HG03103 (cell line): ENCODE results near the gene NFKB2.

Experiments used
- ATAC-seq: cut with Tn5 transposase; IDR thresholded peaks from one replicate; pipeline ENCODE4 v1.9.1; 2021; ENCODE audit warnings: low read depth; ENCODE audit not compliant: unreplicated experiment

Gene NFKB2

GRCh38 chr10:102394079-102394800, 1.3 kb upstream of the NFKB2 start:
- ATAC-seq: peak; percentile 66

GRCh38 chr10:102394801-102395399, 605 bp upstream of the NFKB2 start:
- ATAC-seq: no peak

GRCh38 chr10:102396317-102396650, 779 bp downstream of the NFKB2 start:
- ATAC-seq: no peak

DNA sequence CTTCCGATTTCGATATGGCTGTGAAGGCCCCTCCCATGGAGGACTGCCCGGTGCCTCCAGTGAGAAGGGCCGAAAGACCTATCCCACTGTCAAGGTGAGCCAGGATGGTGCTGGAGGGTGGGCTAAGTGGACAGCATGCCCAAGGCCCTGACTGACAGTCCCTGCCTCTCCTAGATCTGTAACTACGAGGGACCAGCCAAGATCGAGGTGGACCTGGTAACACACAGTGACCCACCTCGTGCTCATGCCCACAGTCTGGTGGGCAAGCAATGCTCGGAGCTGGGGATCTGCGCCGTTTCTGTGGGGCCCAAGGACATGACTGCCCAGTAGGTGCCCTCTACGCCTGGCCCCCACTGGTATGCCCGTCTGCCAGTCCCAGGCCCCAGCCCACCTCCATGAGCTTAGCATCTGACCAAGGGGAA, 1.2 kb downstream of the NFKB2 start:
- no peak for ATAC-seq

- ATAC-seq: no peak
These were observed 2.0 kb downstream of the NFKB2 start for GRCh38 chr10:102397222-102398171.

GRCh38 chr10:102398172-102399020, 2.9 kb downstream of the NFKB2 start:
- no peak for ATAC-seq

- peak; percentile 49 for ATAC-seq
These were observed 3.9 kb downstream of the NFKB2 start for GRCh38 chr10:102399217-102400021.

DNA sequence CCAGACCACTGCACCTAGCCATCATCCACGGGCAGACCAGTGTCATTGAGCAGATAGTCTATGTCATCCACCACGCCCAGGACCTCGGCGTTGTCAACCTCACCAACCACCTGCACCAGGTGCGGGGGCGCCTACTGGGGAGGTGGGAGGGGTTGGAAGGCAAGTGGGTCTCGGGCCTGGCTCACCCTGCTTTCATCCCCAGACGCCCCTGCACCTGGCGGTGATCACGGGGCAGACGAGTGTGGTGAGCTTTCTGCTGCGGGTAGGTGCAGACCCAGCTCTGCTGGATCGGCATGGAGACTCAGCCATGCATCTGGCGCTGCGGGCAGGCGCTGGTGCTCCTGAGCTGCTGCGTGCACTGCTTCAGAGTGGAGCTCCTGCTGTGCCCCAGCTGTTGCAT, 4.6 kb downstream of the NFKB2 start:
- ATAC-seq: no peak

GRCh38 chr10:102400598-102401341, 5.3 kb downstream of the NFKB2 start:
- no peak for ATAC-seq

GRCh38 chr10:102401342-102401654, 5.8 kb downstream of the NFKB2 start:
- ATAC-seq: no peak

- ATAC-seq: no peak
These were observed 6.4 kb downstream of the NFKB2 start for GRCh38 chr10:102401735-102402511.

DNA sequence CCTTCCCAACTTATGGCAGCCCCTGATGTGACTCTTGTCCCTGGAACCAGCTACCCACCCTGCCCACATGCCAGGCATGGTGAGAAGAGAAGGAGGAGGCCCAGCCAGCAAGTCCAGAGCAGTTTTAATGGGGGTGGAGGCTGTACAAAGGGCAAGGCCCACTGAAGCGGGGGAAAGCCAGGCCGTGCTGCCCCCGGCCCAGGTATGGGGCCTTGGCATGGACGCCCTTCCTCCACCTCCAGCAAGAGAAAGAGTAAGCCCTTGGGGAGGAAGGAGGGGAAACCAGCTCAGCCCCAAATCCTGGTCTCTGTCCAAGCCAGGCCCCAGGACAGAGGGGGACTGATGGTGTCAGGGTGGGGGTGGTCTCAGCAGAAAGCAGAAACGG, 7.0 kb downstream of the NFKB2 start:
- no peak for ATAC-seq

DNA sequence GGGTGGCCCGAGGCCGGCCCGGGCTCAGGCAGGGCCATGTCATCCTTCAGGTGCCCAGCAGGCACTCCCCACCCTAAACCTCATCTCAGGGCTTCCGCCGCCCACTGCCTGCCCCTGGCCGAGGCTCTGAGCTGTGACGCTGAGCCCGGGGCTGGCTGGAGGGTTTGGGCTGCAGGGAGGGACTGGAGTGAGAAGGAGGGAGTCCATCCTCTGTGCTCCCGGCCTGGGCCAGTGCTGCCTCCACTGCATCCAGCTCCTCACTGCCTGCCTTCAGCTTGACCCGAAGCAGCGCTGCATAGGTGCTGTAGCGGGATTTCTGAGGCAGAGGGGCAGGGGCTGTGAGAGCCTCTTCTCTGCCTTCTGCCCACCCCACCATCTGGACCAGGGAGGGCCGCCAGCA, 7.6 kb downstream of the NFKB2 start:
- ATAC-seq: no peak

DNA sequence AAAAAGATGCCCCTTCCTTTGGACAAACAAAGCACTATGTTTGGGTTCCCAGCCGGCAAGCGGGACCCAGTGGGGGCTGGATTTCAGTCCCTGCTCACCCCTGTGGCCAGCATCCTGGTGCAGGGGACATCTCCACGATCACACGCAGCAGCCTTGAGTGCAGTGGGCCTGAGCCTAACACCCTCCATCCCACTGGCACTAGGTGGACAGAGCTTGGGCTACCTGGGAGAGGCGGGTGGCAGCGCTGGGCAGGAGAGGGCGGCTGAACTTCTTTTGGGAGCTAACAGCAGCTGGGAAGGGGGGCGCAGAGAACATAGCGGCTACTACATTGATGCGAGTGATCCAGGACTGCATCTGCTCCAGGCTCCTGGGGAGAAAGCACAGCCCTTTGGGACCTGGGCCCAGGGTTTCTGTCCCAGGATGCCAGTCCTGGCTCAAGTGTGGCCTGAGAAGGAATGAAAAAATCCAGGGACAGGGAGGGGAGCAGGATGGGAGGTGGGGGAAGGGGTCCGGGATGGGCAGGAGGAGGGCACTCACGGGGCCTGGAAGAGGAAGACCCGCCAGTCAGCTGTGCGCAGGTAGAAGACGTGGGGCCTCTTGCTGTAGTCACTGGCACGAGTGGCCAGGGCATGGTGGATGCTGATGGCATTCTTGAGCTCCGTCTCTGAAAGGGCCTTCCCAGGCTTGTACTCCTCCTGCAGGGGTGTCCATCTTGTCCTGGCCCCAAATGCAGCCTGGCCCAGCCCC, 9.0 kb downstream of the NFKB2 start:
- no peak for ATAC-seq

DNA sequence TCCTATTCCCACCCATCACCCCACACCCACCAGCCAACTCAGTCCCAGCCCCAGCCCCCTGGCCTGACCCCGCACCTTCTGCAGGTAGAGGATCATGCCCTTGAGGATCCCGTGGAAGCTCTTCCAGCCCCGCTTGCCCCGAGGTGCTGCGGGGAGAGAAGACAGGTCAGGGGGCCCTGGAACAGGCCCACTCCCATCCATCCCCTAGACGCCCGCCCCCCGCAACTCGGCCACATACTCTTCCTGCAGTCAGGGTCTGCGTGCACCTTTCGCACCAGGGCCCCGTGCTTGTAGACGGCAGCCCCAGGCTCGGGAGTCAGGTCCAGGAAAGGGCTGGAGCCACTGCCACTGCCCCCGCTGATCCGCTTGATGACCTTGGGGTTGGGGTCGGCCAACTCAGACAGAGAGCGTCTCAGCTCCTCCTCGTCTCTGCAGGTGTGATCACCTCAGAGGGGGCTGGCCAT, 9.6 kb downstream of the NFKB2 start:
- ATAC-seq: no peak

DNA sequence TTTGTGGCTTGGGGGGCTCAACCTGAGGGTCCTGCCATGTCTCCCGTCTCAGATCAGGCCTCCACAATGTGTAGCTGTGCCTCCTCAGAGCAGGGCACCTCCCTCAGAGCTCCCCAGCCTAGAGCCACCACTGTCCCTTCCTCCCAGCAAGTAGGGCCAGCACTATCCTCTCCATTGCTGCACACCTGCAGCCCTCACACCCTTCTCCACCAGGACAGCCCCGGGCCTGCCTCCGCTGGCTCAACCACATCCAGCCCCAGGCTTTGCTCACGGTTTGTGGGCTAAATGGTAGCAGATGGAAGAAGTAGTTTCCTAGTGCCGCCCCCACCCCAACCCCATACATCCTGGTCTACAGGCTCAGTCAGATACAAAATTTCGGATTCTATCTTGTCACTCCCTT, 10.1 kb downstream of the NFKB2 start:
- ATAC-seq: no peak

- no peak for ATAC-seq
These were observed 11.3 kb downstream of the NFKB2 start for GRCh38 chr10:102406815-102407214.
